ENCODE measurements around the gene SCFD1.

GRCh38 chr14:30581283-30581625, 40.9 kb upstream of the SCFD1 start:
- TF ChIP-seq, protein P1, sequence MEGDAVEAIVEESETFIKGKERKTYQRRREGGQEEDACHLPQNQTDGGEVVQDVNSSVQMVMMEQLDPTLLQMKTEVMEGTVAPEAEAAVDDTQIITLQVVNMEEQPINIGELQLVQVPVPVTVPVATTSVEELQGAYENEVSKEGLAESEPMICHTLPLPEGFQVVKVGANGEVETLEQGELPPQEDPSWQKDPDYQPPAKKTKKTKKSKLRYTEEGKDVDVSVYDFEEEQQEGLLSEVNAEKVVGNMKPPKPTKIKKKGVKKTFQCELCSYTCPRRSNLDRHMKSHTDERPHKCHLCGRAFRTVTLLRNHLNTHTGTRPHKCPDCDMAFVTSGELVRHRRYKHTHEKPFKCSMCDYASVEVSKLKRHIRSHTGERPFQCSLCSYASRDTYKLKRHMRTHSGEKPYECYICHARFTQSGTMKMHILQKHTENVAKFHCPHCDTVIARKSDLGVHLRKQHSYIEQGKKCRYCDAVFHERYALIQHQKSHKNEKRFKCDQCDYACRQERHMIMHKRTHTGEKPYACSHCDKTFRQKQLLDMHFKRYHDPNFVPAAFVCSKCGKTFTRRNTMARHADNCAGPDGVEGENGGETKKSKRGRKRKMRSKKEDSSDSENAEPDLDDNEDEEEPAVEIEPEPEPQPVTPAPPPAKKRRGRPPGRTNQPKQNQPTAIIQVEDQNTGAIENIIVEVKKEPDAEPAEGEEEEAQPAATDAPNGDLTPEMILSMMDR (conservative IDR thresholded peaks at IDR 0.05; ENCODE audit: low read depth, low read length): no peak
- TF ChIP-seq EZH2 (IDR thresholded peaks at IDR 0.05; ENCODE audit: borderline replicate concordance, low read depth, low read length, poor library complexity, severe bottlenecking): no peak
